Heart left ventricle (tissue), 13 donors: ENCODE data around the gene STPG2.

Source experiments
- POLR2A ChIP-seq, 2 donors: fragments of 450-650 bp; IDR thresholded peaks; one replicate each; pipeline ENCODE4 v1.6.1; 2017; ENCODE audit warnings: antibody characterized with exemption in 2 of 2, mild to moderate bottlenecking in 2 of 2, moderate library complexity in 2 of 2
- TF ChIP-seq, protein P1 (sequence below), 12 donors: fragments of 200-600 bp; sonication (generic) in 4 of 12; IDR thresholded peaks; one replicate each; pipeline versions ENCODE4 v1.5.0 to v1.8.0; 2018 to 2022; ENCODE audit warnings: antibody characterized with exemption in 12 of 12, mild to moderate bottlenecking in 5 of 12
- donor health status: ischemic (EF 13 %, LVEDD 7.1; RV severe dilation, severe dysfunction).
- donor health status: DM: no; HTN: yes; CAD: no.
- donor health status: DM: no; HTN: no; CAD: no.
- donor health status: ischemic (EF 25% LVEDD 6.9; RV normal size, moderate dysfunction).
- donor health status: ischemic (EF 25% LVEDD 5.7; RV mildly dilated, moderate dysfunction).
- donor health status: ischemic (EF 35%, LVEDD 5.7; RV mildly dilated, moderate dysfunction).
- donor health status: nonischemic (EF 11% LVEDD 7.7; RV severe dilation, severe dysfunction).
- donor health status: DM: yes; HTN: yes; CAD: no.
- donor health status: PGD.
- donor health status: ischemic (EF 29% LVEDD 5.4; RV normal size, mild dysfunction).
- donor health status: nonischemic (EF 23%, LVEDD 6.1; RV moderate dilation, normal function).

GRCh38 chr4:97525236-97525635 lies 618.0 kb downstream of the STPG2 start:
- TF ChIP-seq POLR2A (IDR thresholded peaks at IDR 0.05) = no peak
- TF ChIP-seq, protein P1, sequence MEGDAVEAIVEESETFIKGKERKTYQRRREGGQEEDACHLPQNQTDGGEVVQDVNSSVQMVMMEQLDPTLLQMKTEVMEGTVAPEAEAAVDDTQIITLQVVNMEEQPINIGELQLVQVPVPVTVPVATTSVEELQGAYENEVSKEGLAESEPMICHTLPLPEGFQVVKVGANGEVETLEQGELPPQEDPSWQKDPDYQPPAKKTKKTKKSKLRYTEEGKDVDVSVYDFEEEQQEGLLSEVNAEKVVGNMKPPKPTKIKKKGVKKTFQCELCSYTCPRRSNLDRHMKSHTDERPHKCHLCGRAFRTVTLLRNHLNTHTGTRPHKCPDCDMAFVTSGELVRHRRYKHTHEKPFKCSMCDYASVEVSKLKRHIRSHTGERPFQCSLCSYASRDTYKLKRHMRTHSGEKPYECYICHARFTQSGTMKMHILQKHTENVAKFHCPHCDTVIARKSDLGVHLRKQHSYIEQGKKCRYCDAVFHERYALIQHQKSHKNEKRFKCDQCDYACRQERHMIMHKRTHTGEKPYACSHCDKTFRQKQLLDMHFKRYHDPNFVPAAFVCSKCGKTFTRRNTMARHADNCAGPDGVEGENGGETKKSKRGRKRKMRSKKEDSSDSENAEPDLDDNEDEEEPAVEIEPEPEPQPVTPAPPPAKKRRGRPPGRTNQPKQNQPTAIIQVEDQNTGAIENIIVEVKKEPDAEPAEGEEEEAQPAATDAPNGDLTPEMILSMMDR (IDR thresholded peaks at IDR 0.05) = no peak
